ENCODE measurements around the gene SLC41A1. TPM values are rescaled to one million over a fixed set of nuclear protein-coding genes. Genes with fewer than 3 reads are reported as not detected.
"Not testable (repeated sequence)": the region's sequence is repeated elsewhere in the genome, so short reads cannot be mapped to it uniquely, and the experiment has no call there.

SLC41A1 gene
- polyA plus RNA-seq, 4 donors, result 30.4 to 35.9 (median 31.7) TPM

- not testable (repeated sequence) for DNase-seq (ENCODE audit: low read depth in 4 of 4, low spot score in 3 of 4)
Observed at GRCh38 chr1:205823260-205823659, 10.3 kb upstream of the SLC41A1 start.

DNA sequence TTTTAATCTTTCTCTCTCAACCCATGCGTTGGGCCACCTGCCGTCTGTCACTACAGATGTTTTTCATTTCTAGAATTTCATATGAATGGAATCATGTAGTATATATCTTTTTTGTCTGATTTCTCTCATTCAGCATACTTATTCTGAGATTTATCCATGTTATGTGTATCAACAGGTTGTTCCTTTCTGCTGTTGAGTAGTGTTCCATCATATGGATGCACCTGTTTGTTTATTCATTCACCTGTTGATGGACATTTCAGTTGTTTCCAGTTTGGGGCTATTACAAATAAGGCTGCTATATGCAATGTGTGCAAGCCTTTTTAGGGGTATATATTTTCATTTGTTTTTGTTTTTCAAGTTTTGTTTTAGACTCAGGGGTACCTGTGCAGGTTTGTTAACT lies 9.4 kb upstream of the SLC41A1 start:
- no peak for DNase-seq (ENCODE audit: low read depth in 4 of 4, low spot score in 3 of 4)

- no peak for DNase-seq (ENCODE audit: low read depth in 4 of 4, low spot score in 3 of 4)
Observed at GRCh38 chr1:205817988-205818387, 5.0 kb upstream of the SLC41A1 start.

DNA sequence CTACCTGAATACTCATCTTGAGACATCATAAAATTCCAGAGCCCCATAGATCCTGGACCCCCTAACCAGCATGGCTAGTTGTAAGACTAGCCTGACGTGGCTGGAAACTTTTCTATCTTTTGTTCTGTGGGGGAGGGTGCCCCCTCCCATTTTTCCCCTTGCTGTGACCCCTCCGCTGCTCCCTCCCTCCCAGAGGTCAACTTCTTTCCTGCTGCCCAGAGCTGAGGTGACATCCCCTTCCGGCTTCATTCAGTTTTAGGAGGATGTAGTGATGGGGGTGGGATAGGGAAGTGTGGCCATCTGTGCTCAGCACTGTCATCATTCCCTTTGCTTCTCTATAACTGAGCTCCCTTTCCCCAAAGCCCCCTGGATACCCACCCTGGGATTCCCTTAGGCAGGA lies 4.4 kb upstream of the SLC41A1 start:
- no peak for DNase-seq (ENCODE audit: low read depth in 4 of 4, low spot score in 3 of 4)

DNA sequence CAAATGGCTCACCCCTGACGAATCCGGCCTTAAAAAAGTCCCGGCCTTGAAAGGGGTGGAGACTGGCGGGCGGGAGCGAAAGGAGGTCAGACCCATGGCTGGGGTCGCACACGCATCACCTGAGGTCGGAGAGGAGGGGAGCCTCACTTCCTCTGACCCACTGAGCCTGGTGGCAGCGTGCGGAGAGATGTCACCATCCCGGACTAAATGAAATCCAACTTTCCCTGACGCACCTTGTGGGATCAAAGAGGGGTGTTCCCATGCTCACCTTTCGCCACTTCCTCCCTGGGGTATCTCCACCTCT lies 709 bp upstream of the SLC41A1 start:
- no peak for DNase-seq (ENCODE audit: low read depth in 4 of 4, low spot score in 3 of 4)

- no peak for DNase-seq (ENCODE audit: low read depth in 4 of 4, low spot score in 3 of 4)
Observed at GRCh38 chr1:205812271-205812877, 624 bp downstream of the SLC41A1 start.

- DNase-seq (ENCODE audit: low read depth in 4 of 4, low spot score in 3 of 4), result no peak
Observed at GRCh38 chr1:205811660-205812059, 1.3 kb downstream of the SLC41A1 start.

- DNase-seq (ENCODE audit: low read depth in 4 of 4, low spot score in 3 of 4), result no peak
Observed at GRCh38 chr1:205810448-205811157, 2.4 kb downstream of the SLC41A1 start.

DNA sequence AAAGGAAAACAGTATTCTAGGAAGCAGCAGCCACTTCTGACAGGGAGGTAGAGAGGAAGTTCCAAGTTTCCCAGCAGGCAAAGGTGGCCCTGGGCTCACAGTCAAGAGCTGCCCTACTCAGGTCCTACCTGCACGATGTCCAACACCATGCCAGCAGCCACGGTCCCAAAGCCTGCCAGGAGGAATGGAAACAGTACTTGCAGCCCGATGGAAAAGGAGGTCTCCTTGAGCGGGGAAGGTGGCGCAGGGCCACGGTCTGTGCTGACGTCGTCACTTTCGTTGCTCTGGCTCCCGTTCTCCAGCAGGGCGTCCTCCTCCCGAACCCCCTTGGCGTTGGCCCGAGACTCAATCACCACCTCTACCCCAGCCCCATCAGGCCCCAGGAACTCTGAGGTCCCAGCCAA lies 3.1 kb downstream of the SLC41A1 start:
- DNase-seq (ENCODE audit: low read depth in 4 of 4, low spot score in 3 of 4), result no peak

- DNase-seq (ENCODE audit: low read depth in 4 of 4, low spot score in 3 of 4), result no peak
Observed at GRCh38 chr1:205809469-205809868, 3.5 kb downstream of the SLC41A1 start.

GRCh38 chr1:205805082-205805711 lies 7.8 kb downstream of the SLC41A1 start:
- no peak for DNase-seq (ENCODE audit: low read depth in 4 of 4, low spot score in 3 of 4)

DNA sequence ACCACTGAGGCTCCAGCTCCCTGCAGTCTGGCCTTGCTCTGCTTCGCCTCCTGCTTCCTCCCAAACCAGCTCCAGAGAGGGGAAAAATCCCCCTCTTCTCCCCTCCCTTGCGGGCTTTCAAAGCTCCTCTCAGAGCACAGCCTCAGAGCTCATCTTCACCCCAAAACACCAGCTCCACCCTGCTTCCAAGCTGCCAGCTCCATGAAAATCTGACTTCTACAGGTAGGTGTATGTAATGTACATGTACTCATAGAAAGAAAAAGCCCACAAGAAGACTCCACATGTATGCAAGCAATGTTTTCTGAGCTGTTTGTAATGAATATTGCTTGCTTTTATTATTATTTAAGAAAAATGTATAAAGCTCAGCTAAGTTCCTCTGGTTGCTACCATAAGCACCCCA lies 8.4 kb downstream of the SLC41A1 start:
- DNase-seq (ENCODE audit: low read depth in 4 of 4, low spot score in 3 of 4), result no peak

- no peak for DNase-seq (ENCODE audit: low read depth in 4 of 4, low spot score in 3 of 4)
Observed at GRCh38 chr1:205803986-205804385, 9.0 kb downstream of the SLC41A1 start.

DNA sequence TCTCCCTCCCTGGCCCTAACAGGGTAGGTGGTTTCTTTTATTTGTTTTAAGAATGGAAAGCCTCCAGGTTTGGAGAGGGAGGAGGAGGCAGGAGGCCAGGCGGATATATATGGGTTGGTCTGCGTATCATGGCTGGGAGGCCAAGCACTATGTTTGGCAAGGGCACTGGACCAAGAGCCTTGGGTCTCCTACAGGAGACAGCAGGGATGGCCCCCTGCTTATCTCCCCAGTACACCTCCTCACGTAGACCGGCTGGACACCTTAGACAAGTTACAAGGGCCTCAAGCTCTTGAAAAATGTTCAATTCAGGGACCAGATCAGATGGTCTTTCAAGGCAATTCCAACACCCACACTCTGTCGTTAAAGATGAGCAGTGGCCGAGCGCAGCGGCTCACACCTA lies 10.9 kb downstream of the SLC41A1 start:
- no peak for DNase-seq (ENCODE audit: low read depth in 4 of 4, low spot score in 3 of 4)

GRCh38 chr1:205800981-205801703 lies 11.9 kb downstream of the SLC41A1 start:
- DNase-seq (ENCODE audit: low read depth in 4 of 4, low spot score in 3 of 4), result no peak

DNA sequence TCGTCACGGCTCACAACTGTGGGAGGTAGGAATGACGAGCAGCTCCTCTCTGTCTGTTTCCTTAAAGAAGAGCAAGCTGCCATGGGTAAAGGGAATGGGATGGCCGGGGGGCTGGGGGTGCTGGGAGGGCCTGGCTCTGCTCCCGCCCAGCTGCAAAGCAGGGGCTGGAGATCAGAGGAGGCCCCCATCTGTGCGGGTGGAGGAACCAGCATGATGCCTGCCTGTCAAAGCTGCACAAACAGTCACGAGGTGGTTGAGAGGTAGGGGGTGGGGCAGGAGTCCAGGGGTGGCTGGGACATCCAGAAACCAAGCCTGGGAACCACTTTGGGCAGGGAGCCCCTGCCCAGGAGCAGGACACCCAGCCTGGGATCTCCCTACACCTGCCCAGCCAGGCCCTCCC lies 12.6 kb downstream of the SLC41A1 start:
- DNase-seq (ENCODE audit: low read depth in 4 of 4, low spot score in 3 of 4), result no peak

GRCh38 chr1:205798577-205798976 lies 14.4 kb downstream of the SLC41A1 start:
- DNase-seq (ENCODE audit: low read depth in 4 of 4, low spot score in 3 of 4), result no peak

GRCh38 chr1:205797168-205797567 lies 15.8 kb downstream of the SLC41A1 start:
- no peak for DNase-seq (ENCODE audit: low read depth in 4 of 4, low spot score in 3 of 4)

DNA sequence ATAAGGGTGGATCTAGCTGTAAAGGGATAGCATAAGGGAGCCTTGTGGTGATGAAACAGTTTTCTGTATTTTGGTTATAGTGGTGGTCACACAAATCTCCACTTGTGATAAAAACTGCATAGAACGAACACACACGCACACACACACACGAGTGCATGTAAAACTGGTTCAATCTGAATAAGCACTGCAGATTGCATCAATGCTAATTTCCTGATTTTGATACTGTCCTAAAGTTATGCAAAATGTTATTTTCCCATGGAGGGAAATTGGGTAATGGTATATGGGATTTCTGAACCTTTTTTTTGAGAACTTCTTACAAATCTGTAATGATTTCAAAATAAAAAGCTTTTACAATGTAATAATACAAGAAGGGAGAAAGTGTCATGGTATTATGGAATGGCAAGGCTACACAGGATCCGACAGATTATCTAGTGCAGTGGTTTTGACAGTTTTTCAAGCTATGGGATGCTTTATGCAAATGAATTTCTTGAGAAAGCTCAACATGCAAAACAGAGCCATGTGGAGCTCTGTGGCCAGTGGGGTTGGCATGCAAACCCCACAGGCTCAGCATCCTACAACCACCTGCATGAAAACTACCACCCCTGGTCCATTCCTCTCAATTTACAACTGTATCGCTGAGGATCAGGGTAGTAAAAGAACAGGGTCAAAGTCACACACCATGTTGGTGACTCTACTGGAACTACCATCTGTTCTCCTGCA lies 18.8 kb downstream of the SLC41A1 start:
- DNase-seq (ENCODE audit: low read depth in 4 of 4, low spot score in 3 of 4), result no peak

GRCh38 chr1:205792961-205793673 lies 19.9 kb downstream of the SLC41A1 start:
- no peak for DNase-seq (ENCODE audit: low read depth in 4 of 4, low spot score in 3 of 4)

All from right renal pelvis (tissue), 4 donors.